Cardiac muscle cell (in vitro differentiated cells and primary cell): ENCODE data around the gene POU2F2. TPM values are rescaled to one million over a fixed set of nuclear protein-coding genes. Genes with fewer than 3 reads are reported as not detected.
"Not testable (repeated sequence)": the region's sequence is repeated elsewhere in the genome, so short reads cannot be mapped to it uniquely, and the experiment has no call there.

Experiments
- DNase-seq, 2 donors: peaks; one replicate each; pipeline versions ENCODE4 v3.0.0 to v3.0.0-alpha.2; 2010 to 2017; ENCODE audit warnings: low read depth in 1 of 2, low spot score in 1 of 2
- H3K27ac ChIP-seq: fragments of 200-600 bp; sonication (generic); 2 replicates; pipeline ENCODE4 v1.5.1; 2016
- H3K27me3 ChIP-seq: fragments of 200-600 bp; sonication (generic); 2 replicates; pipeline ENCODE4 v1.6.0; 2016; ENCODE audit warnings: control low read depth
- H3K36me3 ChIP-seq: fragments of 200-600 bp; sonication (generic); 2 replicates; pipeline ENCODE4 v1.5.1; 2016; ENCODE audit warnings: control low read depth
- H3K4me1 ChIP-seq: fragments of 200-600 bp; sonication (generic); 2 replicates; pipeline ENCODE4 v1.8.1; 2017; ENCODE audit warnings: low read depth, mild to moderate bottlenecking, mixed run types
- H3K4me3 ChIP-seq: fragments of 200-600 bp; sonication (generic); 2 replicates; pipeline ENCODE4 v1.5.1; 2016; ENCODE audit warnings: mild to moderate bottlenecking
- H3K9me3 ChIP-seq: fragments of 200-600 bp; sonication (generic); 2 replicates; pipeline ENCODE4 v1.5.1; 2017; ENCODE audit warnings: low read depth, mild to moderate bottlenecking, control low read depth
- polyA plus RNA-seq: library from polyadenylated mRNA; unstranded; fragments of >200 nt; fragmentation: Nextera tagmentation; extraction: Ambion mirVana; gene quantifications from 2 replicates; pipeline ENCODE4 v1.2.1, GENCODE V29; 2016
- total RNA-seq: library from RNA; depleted of rRNA; stranded (reverse); fragments of >200 nt; gene quantifications from 2 replicates; pipeline ENCODE4 v1.2.3, GENCODE V29; 2016
- TF ChIP-seq, protein P1 (sequence below): IDR thresholded peaks from 2 replicates; pipeline ENCODE4 v1.5.1; 2012; ENCODE audit warnings: low read depth, mild to moderate bottlenecking, low read length

POU2F2 gene
- total and polyA plus RNA-seq, 2 experiments from 2014 or later: 0.12 TPM; not detected in 1

DNA sequence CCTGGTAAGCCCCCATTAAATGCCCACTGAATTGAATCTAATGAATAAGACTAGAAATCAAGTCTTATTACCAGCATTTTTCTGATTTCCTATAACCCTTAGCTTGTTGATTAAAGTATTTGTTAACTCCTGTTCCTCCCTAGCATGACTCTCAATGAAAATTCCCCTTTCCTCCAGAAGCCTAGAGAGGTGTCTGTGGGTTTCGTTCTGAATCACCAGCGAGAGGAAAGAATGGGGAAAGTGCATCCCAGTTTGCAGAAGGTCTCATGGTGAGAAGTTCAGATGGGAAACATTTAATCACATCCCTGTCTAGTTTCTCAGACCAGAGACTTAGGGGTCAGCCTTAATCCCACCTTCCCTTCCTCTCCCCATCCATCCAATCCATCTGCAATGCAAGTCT is 26.9 kb downstream of the POU2F2 start:
- DNase-seq: no peak
- Histone ChIP-seq H3K27me3 (peaks cover 23% of the 10 kb centered on the region), H3K9me3 (no peaks in the 10 kb centered on the region), H3K4me1 (no peaks in the 10 kb centered on the region), H3K4me3 (no peak overlapping the region), H3K27ac (no peak overlapping the region), H3K36me3 (no peaks in the 10 kb centered on the region)
- TF ChIP-seq, protein P1, sequence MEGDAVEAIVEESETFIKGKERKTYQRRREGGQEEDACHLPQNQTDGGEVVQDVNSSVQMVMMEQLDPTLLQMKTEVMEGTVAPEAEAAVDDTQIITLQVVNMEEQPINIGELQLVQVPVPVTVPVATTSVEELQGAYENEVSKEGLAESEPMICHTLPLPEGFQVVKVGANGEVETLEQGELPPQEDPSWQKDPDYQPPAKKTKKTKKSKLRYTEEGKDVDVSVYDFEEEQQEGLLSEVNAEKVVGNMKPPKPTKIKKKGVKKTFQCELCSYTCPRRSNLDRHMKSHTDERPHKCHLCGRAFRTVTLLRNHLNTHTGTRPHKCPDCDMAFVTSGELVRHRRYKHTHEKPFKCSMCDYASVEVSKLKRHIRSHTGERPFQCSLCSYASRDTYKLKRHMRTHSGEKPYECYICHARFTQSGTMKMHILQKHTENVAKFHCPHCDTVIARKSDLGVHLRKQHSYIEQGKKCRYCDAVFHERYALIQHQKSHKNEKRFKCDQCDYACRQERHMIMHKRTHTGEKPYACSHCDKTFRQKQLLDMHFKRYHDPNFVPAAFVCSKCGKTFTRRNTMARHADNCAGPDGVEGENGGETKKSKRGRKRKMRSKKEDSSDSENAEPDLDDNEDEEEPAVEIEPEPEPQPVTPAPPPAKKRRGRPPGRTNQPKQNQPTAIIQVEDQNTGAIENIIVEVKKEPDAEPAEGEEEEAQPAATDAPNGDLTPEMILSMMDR: no peak

DNA sequence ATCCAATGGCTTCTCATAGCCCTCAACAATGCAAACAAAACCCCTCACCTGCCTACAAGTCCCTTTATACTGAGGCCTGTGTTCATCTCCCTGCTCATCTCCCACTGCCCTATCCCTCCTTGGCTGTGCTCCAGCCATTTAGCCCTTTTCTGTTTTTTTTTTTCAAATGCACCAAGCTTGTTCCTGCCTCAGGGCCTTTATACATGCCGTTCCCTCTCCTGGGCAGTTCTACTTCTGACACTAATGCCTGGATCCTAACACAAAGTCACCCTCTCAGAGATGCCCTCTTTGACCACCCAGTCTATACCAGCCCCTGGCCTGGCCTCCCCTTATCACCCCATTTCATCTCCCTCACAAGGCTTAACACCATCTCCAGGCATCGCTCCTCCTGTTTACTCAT is 29.4 kb downstream of the POU2F2 start:
- TF ChIP-seq, protein P1: no peak
- H3K4me3 ChIP-seq: no peak overlapping the region
- no peak for DNase-seq
- H3K9me3 ChIP-seq: no peaks in the 10 kb centered on the region
- no peaks in the 10 kb centered on the region for H3K4me1 ChIP-seq
- no peaks in the 10 kb centered on the region for H3K36me3 ChIP-seq
- H3K27me3 ChIP-seq: peaks cover 23% of the 10 kb centered on the region
- no peak overlapping the region for H3K27ac ChIP-seq

DNA sequence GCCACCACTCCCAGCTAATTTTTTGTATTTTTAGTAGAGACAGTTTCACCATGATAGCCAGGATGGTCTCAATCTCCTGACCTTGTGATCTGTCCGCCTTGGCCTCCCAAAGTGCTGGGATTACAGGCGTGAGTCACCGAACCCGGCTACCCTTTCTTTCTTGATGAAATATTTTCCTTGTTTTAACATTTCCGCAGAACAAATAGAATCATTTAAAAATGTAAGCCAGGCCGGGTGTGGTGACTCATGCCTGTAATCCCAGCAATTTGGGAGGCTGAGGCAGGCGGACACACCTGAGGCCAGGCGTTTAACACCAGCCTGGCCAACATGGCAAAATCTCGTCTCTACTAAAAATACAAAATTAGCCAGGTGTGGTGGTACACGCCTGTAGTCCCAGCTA is 32.0 kb downstream of the POU2F2 start:
- H3K27me3 ChIP-seq: peaks cover 18% of the 10 kb centered on the region
- not testable (repeated sequence) for H3K4me1 ChIP-seq, DNase-seq, H3K36me3 ChIP-seq, H3K27ac ChIP-seq, H3K4me3 ChIP-seq, H3K9me3 ChIP-seq

DNA sequence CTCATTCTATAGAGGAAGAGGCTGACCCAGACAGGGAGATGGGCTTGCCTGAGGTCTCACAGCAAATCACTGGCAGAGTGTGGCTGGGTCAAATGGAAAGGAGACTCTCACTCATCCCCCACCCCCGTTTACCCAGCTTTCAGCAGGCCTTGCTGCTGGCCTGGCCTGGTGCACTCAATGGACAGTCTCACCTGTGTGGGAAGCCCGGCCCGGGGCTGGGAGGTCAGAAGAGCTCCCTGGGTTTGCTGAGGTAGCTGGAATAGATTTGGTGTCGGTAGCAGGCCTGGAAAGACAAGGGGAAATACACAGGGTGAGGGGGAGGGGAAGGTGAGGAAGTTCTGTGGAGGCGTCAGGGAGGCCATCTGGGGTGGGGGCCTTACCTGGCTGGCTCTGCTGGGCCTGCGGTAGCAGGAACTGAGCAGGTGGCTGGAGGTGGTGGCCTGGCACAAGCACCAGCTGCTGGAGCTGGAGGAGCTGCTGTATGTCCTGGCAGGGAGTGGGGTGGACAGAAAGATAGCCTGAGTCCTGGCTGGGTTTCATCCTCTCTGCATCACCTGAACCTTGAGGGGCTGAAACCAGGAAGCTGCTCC is 32.8 kb downstream of the POU2F2 start:
- no peak for DNase-seq
- H3K9me3 ChIP-seq: no peaks in the 10 kb centered on the region
- H3K27me3 ChIP-seq: peaks cover 10% of the 10 kb centered on the region
- no peak overlapping the region for H3K27ac ChIP-seq
- TF ChIP-seq, protein P1: no peak
- H3K4me3 ChIP-seq: no peak overlapping the region
- no peaks in the 10 kb centered on the region for H3K36me3 ChIP-seq
- H3K4me1 ChIP-seq: no peaks in the 10 kb centered on the region

DNA sequence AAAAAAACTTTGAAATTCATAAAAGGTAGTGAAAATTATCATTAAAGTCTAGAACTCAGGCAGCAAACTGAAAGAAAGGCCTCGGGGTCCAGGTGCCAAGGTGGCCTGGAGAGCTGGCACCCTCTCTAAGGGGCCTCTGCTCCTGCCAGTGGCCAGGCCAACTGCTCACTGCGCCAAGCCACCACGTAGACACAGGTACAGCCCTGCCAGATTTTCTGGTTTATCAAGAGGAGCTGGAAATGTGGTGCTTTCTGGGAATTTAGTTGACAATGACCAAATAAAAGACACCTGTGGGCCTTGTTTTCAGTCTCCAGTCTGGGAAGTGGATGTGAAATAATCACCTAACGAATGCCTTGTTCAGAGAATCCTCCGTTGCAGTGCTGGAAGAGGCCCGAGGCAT is 33.5 kb downstream of the POU2F2 start:
- no peaks in the 10 kb centered on the region for H3K9me3 ChIP-seq
- DNase-seq: no peak
- TF ChIP-seq, protein P1: no peak
- no peaks in the 10 kb centered on the region for H3K36me3 ChIP-seq
- H3K4me3 ChIP-seq: no peak overlapping the region
- H3K27ac ChIP-seq: no peak overlapping the region
- H3K27me3 ChIP-seq: peaks cover 7% of the 10 kb centered on the region
- no peaks in the 10 kb centered on the region for H3K4me1 ChIP-seq

DNA sequence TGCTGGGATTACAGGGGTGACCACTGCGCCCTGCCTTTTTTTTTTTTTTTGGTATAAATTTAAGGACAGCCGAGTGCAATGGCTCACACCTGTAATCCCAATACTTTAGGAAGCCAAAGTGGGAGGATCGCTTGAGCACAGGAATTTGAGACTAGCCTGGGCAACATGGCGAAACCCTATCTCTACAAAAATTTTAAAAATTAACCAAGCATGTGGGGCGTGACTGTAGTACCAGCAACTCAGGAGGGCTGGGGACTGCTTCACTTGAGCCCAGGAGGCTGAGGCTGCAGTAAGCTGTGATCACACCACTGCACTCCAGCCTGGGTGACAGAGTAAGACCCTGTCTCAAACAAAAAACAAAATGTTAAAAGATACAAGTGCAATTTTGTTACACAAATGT is 34.8 kb downstream of the POU2F2 start:
- Histone ChIP-seq H3K27me3 (peaks cover 7% of the 10 kb centered on the region), H3K4me1 (no peaks in the 10 kb centered on the region), H3K4me3 (no peak overlapping the region), H3K27ac (no peak overlapping the region), H3K36me3 (no peaks in the 10 kb centered on the region), H3K9me3 (no peaks in the 10 kb centered on the region)
- TF ChIP-seq, protein P1: no peak
- no peak for DNase-seq
